HCT116 (cell line): ENCODE data around the gene ZBED2. TPM values are rescaled to one million over a fixed set of nuclear protein-coding genes. Genes with fewer than 3 reads are reported as not detected.

Source experiments
- ATAC-seq: fragments of 200-7000 bp; cut with Tn5 transposase; 2 replicates; pipeline ENCODE4 v1.9.1; 2020; ENCODE audit warnings: mild to moderate bottlenecking, moderate library complexity
- BruUV-seq: library from RNA; stranded (reverse); fragments of 400-500 nt; replicated peaks from 2 replicates; lab custom pipeline; 2021; lab: Mats Ljungman, UMichigan
- CTCF ChIA-PET: fragments of 300-600 bp; sonication (Branson Sonifier 250); formaldehyde crosslinking; loops from one replicate; lab custom pipeline; 2021; ENCODE audit warnings: antibody characterized with exemption; lab: Charles Lee
- POLR2A ChIA-PET: fragments of 300-600, 350-600 bp; sonication (Branson Sonifier 250); formaldehyde crosslinking; loops from one replicate; lab custom pipeline; 2021; ENCODE audit warnings: antibody characterized with exemption; lab: Charles Lee
- RAD21 ChIA-PET, 2 experiments: fragments of 300-600 bp; sonication (Branson Sonifier 250); formaldehyde crosslinking; loops; one replicate each; lab custom pipeline; 2023; ENCODE audit warnings: low total read pairs in 2 of 2; ENCODE audit not compliant: uncharacterized antibody in 2 of 2, unreplicated experiment in 2 of 2, low non-redundant PET in 1 of 2; lab: Charles Lee
- DNase-seq: peaks from one replicate; pipeline ENCODE4 v3.0.0-alpha.2; 2010; ENCODE audit warnings: low read depth, low spot score
- H2AFZ ChIP-seq: fragments of 200-600 bp; shearing (Covaris generic), sonication (generic); 2 replicates; pipeline ENCODE4 v1.6.1; 2017; ENCODE audit warnings: low read depth, mixed run types, mixed read lengths, antibody characterized with exemption, low read length; ENCODE audit not compliant: poor library complexity, severe bottlenecking
- H3K27ac ChIP-seq: 2 replicates; pipeline ENCODE4 v1.5.1; 2012; ENCODE audit warnings: low read depth, low read length
- H3K27me3 ChIP-seq: fragments of 200-600 bp; sonication (generic); 2 replicates; pipeline ENCODE4 v1.6.1; 2016; ENCODE audit warnings: mixed run types, low read length, mixed read lengths; ENCODE audit not compliant: insufficient read depth
- H3K36me3 ChIP-seq, 2 experiments: fragments of 200-500 bp in 1 of 2; fragments of 200-600 bp in 1 of 2; sonication (Bioruptor generic) in 1 of 2; sonication (generic) in 1 of 2; 2 replicates each; pipeline versions ENCODE4 v1.5.1 to v1.6.1; 2014 to 2016; ENCODE audit warnings: low read length in 2 of 2, inconsistent platforms in 1 of 2, mixed read lengths in 1 of 2, mixed run types in 1 of 2; ENCODE audit not compliant: insufficient read depth in 2 of 2, control insufficient read depth in 1 of 2
- H3K4me1 ChIP-seq, 2 experiments: fragments of 200-600 bp in 1 of 2; sonication (generic) in 1 of 2; 2 replicates each; pipeline versions ENCODE4 v1.5.1 to v1.6.1; 2012 to 2017; ENCODE audit warnings: low read length in 2 of 2, inconsistent platforms in 1 of 2, mild to moderate bottlenecking in 1 of 2, mixed read lengths in 1 of 2, mixed run types in 1 of 2, moderate library complexity in 1 of 2; ENCODE audit not compliant: insufficient read depth in 2 of 2, control insufficient read depth in 1 of 2
- H3K4me2 ChIP-seq: fragments of 200-600 bp; sonication (generic); 2 replicates; pipeline ENCODE4 v1.6.1; 2017; ENCODE audit warnings: mixed run types, low read length, mixed read lengths
- H3K4me3 ChIP-seq, 2 experiments: fragments of 200-600 bp in 1 of 2; sonication (generic) in 1 of 2; replicated peaks in 1 of 2; 2 replicates each; pipeline ENCODE4 v1.5.1; 2011 to 2016; ENCODE audit warnings: low read length in 2 of 2, control low read depth in 1 of 2, low read depth in 1 of 2, mild to moderate bottlenecking in 1 of 2, mixed read lengths in 1 of 2, mixed run types in 1 of 2
- H3K79me2 ChIP-seq: fragments of 200-600 bp; sonication (generic); 2 replicates; pipeline ENCODE4 v1.6.1; 2017; ENCODE audit warnings: mild to moderate bottlenecking, mixed run types, low read length, moderate library complexity, mixed read lengths; ENCODE audit not compliant: insufficient read depth
- H3K9ac ChIP-seq: fragments of 200-600 bp; sonication (generic); 2 replicates; pipeline ENCODE4 v1.6.1; 2016; ENCODE audit warnings: low read length, mixed read lengths
- H3K9me2 ChIP-seq: fragments of 200-600 bp; sonication (generic), shearing (Covaris generic); 2 replicates; pipeline ENCODE4 v1.6.1; 2017; ENCODE audit warnings: mixed run types, mild to moderate bottlenecking, moderate library complexity; ENCODE audit not compliant: insufficient read depth
- H3K9me3 ChIP-seq, 2 experiments: fragments of 200-500 bp in 1 of 2; fragments of 200-600 bp in 1 of 2; sonication (Bioruptor generic) in 1 of 2; sonication (generic) in 1 of 2; 2 replicates each; pipeline ENCODE4 v1.6.1; 2014 to 2017; ENCODE audit warnings: low read length in 2 of 2, mixed read lengths in 2 of 2, inconsistent platforms in 1 of 2, low read depth in 1 of 2, mild to moderate bottlenecking in 1 of 2, mixed run types in 1 of 2, moderate library complexity in 1 of 2; ENCODE audit not compliant: control insufficient read depth in 1 of 2, insufficient read depth in 1 of 2
- H4K20me1 ChIP-seq: fragments of 200-600 bp; sonication (generic), shearing (Covaris generic); 2 replicates; pipeline ENCODE4 v1.6.1; 2017; ENCODE audit warnings: mixed run types, mild to moderate bottlenecking, moderate library complexity; ENCODE audit not compliant: insufficient read depth
- CEBPB ChIP-seq: IDR thresholded peaks from 2 replicates; pipeline ENCODE4 v1.6.1; 2012; ENCODE audit warnings: low read depth
- EGR1 ChIP-seq: IDR thresholded peaks from 2 replicates; pipeline ENCODE4 v1.6.1; 2012; ENCODE audit warnings: low read depth
- ELF1 ChIP-seq: IDR thresholded peaks from 2 replicates; pipeline ENCODE4 v1.6.1; 2012; ENCODE audit warnings: low read depth, borderline replicate concordance
- EZH2phosphoT487 ChIP-seq: fragments of 200-600 bp; IDR thresholded peaks from 2 replicates; pipeline ENCODE4 v1.6.1; 2018; ENCODE audit warnings: antibody characterized with exemption, borderline replicate concordance
- FOSL1 ChIP-seq: IDR thresholded peaks from 2 replicates; pipeline ENCODE4 v1.6.1; 2012; ENCODE audit warnings: low read depth
- POLR2A ChIP-seq: IDR thresholded peaks from 2 replicates; pipeline ENCODE4 v1.7.0; 2011; ENCODE audit warnings: borderline replicate concordance; ENCODE audit not compliant: insufficient read depth, insufficient read length; ENCODE audit errors: extremely low read depth
- RAD21 ChIP-seq: IDR thresholded peaks from 2 replicates; pipeline ENCODE4 v1.6.1; 2012; ENCODE audit warnings: low read depth, mild to moderate bottlenecking
- SIN3A ChIP-seq: IDR thresholded peaks from 2 replicates; pipeline ENCODE4 v1.6.1; 2012; ENCODE audit warnings: low read depth
- SRF ChIP-seq: IDR thresholded peaks from 2 replicates; pipeline ENCODE4 v1.6.1; 2012; ENCODE audit warnings: low read depth
- TCF7L2 ChIP-seq: IDR thresholded peaks from 2 replicates; pipeline ENCODE4 v1.7.0; 2011; ENCODE audit warnings: borderline replicate concordance, inconsistent platforms; ENCODE audit not compliant: insufficient read depth, insufficient read length; ENCODE audit errors: extremely low read depth
- ZFX ChIP-seq: fragments of 450-650 bp; IDR thresholded peaks from 2 replicates; pipeline ENCODE4 v1.6.1; 2017
- intact Hi-C: fragments of 100-400 bp; cut with micrococcal nuclease; formaldehyde crosslinking; loops from 2 replicates; pipeline ENCODE4 v1.10.0; 2022
- total RNA-seq: library from RNA; stranded (reverse); gene quantifications from one replicate; pipeline ENCODE4 v1.2.1, GENCODE V29; 2021; ENCODE audit not compliant: unreplicated experiment
- TF ChIP-seq, protein P1 (sequence below): IDR thresholded peaks from 2 replicates; pipeline ENCODE4 v1.6.1; 2012; ENCODE audit warnings: low read depth
- TF ChIP-seq, protein P2 (sequence below): IDR thresholded peaks from 2 replicates; pipeline ENCODE4 v1.6.1; 2011; ENCODE audit warnings: mild to moderate bottlenecking, low read length, moderate library complexity; ENCODE audit not compliant: insufficient replicate concordance; ENCODE audit errors: extremely low read depth

ZBED2 gene
- total RNA-seq, 1 experiment from 2014 or later: 16.1 TPM

DNA sequence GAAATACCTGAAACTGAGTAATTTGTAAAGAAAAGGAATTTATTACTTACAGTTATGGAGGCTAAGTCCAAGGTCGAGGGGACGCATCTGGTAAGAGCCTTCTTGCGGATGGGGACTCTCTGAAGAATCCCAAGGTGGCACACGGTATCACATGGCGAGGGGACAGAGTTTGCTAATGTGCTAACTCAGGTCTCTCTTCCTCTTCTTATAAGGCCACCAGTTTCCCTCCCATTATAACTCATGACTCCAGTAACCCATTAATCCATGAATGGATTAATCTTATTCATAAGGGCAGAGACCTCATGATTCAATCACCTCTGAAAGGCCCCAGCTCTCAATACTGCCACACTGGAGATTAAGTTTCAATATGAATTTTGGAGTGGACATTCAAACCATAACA, 15.7 kb downstream of the ZBED2 start:
- RAD21 ChIA-PET: no interaction called here
- H3K36me3 ChIP-seq: no peaks in the 10 kb centered on the region
- no peak overlapping the region for H3K4me2 ChIP-seq
- H3K4me1 ChIP-seq: peaks cover 32 to 77% of the 10 kb centered on the region in 2 experiments
- H3K27ac ChIP-seq: no peak overlapping the region
- no peak overlapping the region for H3K4me3 ChIP-seq
- CTCF ChIA-PET: interaction anchor here (2.5 kb wide), 1 partner anchor 112 kb away, joined by 34 read pairs; no protein-coding TSS in a partner anchor
- H3K9ac ChIP-seq: no peak overlapping the region
- ATAC-seq (no peak), DNase-seq (no peak)
- no peak overlapping the region for H2AFZ ChIP-seq
- no peaks in the 10 kb centered on the region for H3K9me3 ChIP-seq
- POLR2A ChIA-PET: interaction anchor here (1.8 kb wide), 1 partner anchor 281 kb away, joined by 4 read pairs; no protein-coding TSS in a partner anchor
- H3K9me2 ChIP-seq: no peaks in the 10 kb centered on the region
- intact Hi-C loops: loop anchor here (5.0 to 10.0 kb wide), 2 partner anchors 138 to 395 kb away; partner anchors contain the start of gene ABHD10
- no peaks in the 10 kb centered on the region for H3K79me2 ChIP-seq
- no TSS peak for BruUV-seq
- no peaks in the 10 kb centered on the region for H4K20me1 ChIP-seq
- no peaks in the 10 kb centered on the region for H3K27me3 ChIP-seq
- TF ChIP-seq EZH2phosphoT487 (no peak), TCF7L2 (no peak), SRF (no peak), SIN3A (no peak), ELF1 (no peak), FOSL1 (no peak), RAD21 (no peak), POLR2A (no peak), ZFX (no peak), CEBPB (no peak), EGR1 (no peak)
- TF ChIP-seq, protein P1, sequence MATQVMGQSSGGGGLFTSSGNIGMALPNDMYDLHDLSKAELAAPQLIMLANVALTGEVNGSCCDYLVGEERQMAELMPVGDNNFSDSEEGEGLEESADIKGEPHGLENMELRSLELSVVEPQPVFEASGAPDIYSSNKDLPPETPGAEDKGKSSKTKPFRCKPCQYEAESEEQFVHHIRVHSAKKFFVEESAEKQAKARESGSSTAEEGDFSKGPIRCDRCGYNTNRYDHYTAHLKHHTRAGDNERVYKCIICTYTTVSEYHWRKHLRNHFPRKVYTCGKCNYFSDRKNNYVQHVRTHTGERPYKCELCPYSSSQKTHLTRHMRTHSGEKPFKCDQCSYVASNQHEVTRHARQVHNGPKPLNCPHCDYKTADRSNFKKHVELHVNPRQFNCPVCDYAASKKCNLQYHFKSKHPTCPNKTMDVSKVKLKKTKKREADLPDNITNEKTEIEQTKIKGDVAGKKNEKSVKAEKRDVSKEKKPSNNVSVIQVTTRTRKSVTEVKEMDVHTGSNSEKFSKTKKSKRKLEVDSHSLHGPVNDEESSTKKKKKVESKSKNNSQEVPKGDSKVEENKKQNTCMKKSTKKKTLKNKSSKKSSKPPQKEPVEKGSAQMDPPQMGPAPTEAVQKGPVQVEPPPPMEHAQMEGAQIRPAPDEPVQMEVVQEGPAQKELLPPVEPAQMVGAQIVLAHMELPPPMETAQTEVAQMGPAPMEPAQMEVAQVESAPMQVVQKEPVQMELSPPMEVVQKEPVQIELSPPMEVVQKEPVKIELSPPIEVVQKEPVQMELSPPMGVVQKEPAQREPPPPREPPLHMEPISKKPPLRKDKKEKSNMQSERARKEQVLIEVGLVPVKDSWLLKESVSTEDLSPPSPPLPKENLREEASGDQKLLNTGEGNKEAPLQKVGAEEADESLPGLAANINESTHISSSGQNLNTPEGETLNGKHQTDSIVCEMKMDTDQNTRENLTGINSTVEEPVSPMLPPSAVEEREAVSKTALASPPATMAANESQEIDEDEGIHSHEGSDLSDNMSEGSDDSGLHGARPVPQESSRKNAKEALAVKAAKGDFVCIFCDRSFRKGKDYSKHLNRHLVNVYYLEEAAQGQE: no peak
- TF ChIP-seq, protein P2, sequence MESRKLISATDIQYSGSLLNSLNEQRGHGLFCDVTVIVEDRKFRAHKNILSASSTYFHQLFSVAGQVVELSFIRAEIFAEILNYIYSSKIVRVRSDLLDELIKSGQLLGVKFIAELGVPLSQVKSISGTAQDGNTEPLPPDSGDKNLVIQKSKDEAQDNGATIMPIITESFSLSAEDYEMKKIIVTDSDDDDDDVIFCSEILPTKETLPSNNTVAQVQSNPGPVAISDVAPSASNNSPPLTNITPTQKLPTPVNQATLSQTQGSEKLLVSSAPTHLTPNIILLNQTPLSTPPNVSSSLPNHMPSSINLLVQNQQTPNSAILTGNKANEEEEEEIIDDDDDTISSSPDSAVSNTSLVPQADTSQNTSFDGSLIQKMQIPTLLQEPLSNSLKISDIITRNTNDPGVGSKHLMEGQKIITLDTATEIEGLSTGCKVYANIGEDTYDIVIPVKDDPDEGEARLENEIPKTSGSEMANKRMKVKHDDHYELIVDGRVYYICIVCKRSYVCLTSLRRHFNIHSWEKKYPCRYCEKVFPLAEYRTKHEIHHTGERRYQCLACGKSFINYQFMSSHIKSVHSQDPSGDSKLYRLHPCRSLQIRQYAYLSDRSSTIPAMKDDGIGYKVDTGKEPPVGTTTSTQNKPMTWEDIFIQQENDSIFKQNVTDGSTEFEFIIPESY: no peak
